ENCODE data around the gene EEF1AKMT3.

Gene EEF1AKMT3

GRCh38 chr12:57726151-57726883 lies 46.1 kb upstream of the EEF1AKMT3 start:
- peak; percentile 93 for TF ChIP-seq CTCF (conservative IDR thresholded peaks at IDR 0.05)
- peak overlapping the region; percentile 88 for H3K27ac ChIP-seq

- peak overlapping the region; percentile 88 for H3K27ac ChIP-seq
- TF ChIP-seq CTCF (conservative IDR thresholded peaks at IDR 0.05), result peak; percentile 10; the same call in 1 of the 2 replicates
Measured at GRCh38 chr12:57726884-57727757, 45.3 kb upstream of the EEF1AKMT3 start.

GRCh38 chr12:57727758-57728395 lies 44.5 kb upstream of the EEF1AKMT3 start:
- peak overlapping the region; percentile 88 for H3K27ac ChIP-seq
- no peak for TF ChIP-seq CTCF (conservative IDR thresholded peaks at IDR 0.05)

GRCh38 chr12:57729321-57729844 lies 43.0 kb upstream of the EEF1AKMT3 start:
- H3K27ac ChIP-seq, result no peak overlapping the region
- TF ChIP-seq CTCF (conservative IDR thresholded peaks at IDR 0.05), result no peak

GRCh38 chr12:57730336-57731067 lies 41.9 kb upstream of the EEF1AKMT3 start:
- TF ChIP-seq CTCF (conservative IDR thresholded peaks at IDR 0.05), result no peak
- no peak overlapping the region for H3K27ac ChIP-seq

- H3K27ac ChIP-seq, result no peak overlapping the region
- TF ChIP-seq CTCF (conservative IDR thresholded peaks at IDR 0.05), result no peak
Measured at GRCh38 chr12:57731411-57732080, 40.9 kb upstream of the EEF1AKMT3 start.
